Hepatocyte (in vitro differentiated cells): Measurements from ENCODE around the gene LRRC32. TPM values are rescaled to one million over a fixed set of nuclear protein-coding genes. Genes with fewer than 3 reads are reported as not detected.

Experiments
- DNase-seq: peaks from one replicate; pipeline ENCODE4 v3.0.0-alpha.2; 2016; ENCODE audit warnings: low spot score
- H2AFZ ChIP-seq: fragments of 200-600 bp; sonication (generic); 2 replicates; pipeline ENCODE4 v1.6.0; 2016; ENCODE audit warnings: antibody characterized with exemption, mild to moderate bottlenecking
- H3K27ac ChIP-seq: fragments of 200-600 bp; sonication (generic); 2 replicates; pipeline ENCODE4 v1.5.1; 2016; ENCODE audit warnings: mild to moderate bottlenecking
- H3K27me3 ChIP-seq: fragments of 200-600 bp; sonication (generic); 2 replicates; pipeline ENCODE4 v1.6.1; 2016
- H3K36me3 ChIP-seq: fragments of 200-600 bp; sonication (generic); replicated peaks from 2 replicates; pipeline ENCODE4 v1.5.1; 2016; ENCODE audit warnings: low read depth; ENCODE audit not compliant: insufficient read depth
- H3K4me1 ChIP-seq: fragments of 200-600 bp; sonication (generic); 2 replicates; pipeline ENCODE4 v1.5.1; 2016; ENCODE audit warnings: mild to moderate bottlenecking, moderate library complexity; ENCODE audit not compliant: insufficient read depth
- H3K4me2 ChIP-seq: fragments of 200-600 bp; sonication (generic); 2 replicates; pipeline ENCODE4 v1.6.0; 2016
- H3K4me3 ChIP-seq: fragments of 200-600 bp; sonication (generic); 2 replicates; pipeline ENCODE4 v1.5.1; 2016; ENCODE audit warnings: mild to moderate bottlenecking
- H3K79me2 ChIP-seq: fragments of 200-600 bp; sonication (generic); 2 replicates; pipeline ENCODE4 v1.6.0; 2017; ENCODE audit warnings: mild to moderate bottlenecking
- H3K9me2 ChIP-seq: fragments of 200-600 bp; sonication (generic); replicated peaks from 2 replicates; pipeline ENCODE4 v1.6.0; 2017; ENCODE audit warnings: mild to moderate bottlenecking; ENCODE audit not compliant: insufficient read depth
- H3K9me3 ChIP-seq: fragments of 200-600 bp; sonication (generic); 2 replicates; pipeline ENCODE4 v1.5.1; 2016; ENCODE audit warnings: low read depth, mild to moderate bottlenecking
- H4K20me1 ChIP-seq: fragments of 200-600 bp; sonication (generic); 2 replicates; pipeline ENCODE4 v1.6.0; 2016; ENCODE audit warnings: mild to moderate bottlenecking; ENCODE audit not compliant: insufficient read depth, poor library complexity, severe bottlenecking
- CTCF ChIP-seq: fragments of 200-600 bp; sonication (generic); IDR thresholded peaks from 2 replicates; pipeline ENCODE4 v1.5.1; 2016; ENCODE audit warnings: antibody characterized with exemption, mild to moderate bottlenecking; ENCODE audit not compliant: poor library complexity
- EZH2 ChIP-seq: fragments of 200-600 bp; sonication (generic); IDR thresholded peaks from 2 replicates; pipeline ENCODE4 v1.6.1; 2016; ENCODE audit warnings: antibody characterized with exemption, mild to moderate bottlenecking, borderline replicate concordance
- EZH2phosphoT487 ChIP-seq: fragments of 200-600 bp; sonication (generic); IDR thresholded peaks from one replicate; pipeline ENCODE4 v1.6.1; 2018; ENCODE audit warnings: antibody characterized with exemption, mild to moderate bottlenecking, low read depth, moderate library complexity; ENCODE audit not compliant: unreplicated experiment, severe bottlenecking
- WGBS: methylation state at CpG from one replicate; pipeline ENCODE4 v1.1.6; 2016; ENCODE audit warnings: low lambda C conversion rate; ENCODE audit errors: missing lambda C conversion rate; 5-methylcytosine and 5-hydroxymethylcytosine counted together
- polyA plus RNA-seq: library from polyadenylated mRNA; unstranded; fragments of >200 nt; fragmentation: Nextera tagmentation; extraction: Ambion mirVana; gene quantifications from 2 replicates; pipeline ENCODE4 v1.2.1, GENCODE V29; 2016
- total RNA-seq: library from RNA; depleted of rRNA; stranded (reverse); fragments of >200 nt; gene quantifications from 2 replicates; pipeline ENCODE4 v1.2.3, GENCODE V29; 2014

LRRC32 gene
- total and polyA plus RNA-seq, 2 experiments from 2014 or later = 25.5 to 75.2 TPM

GRCh38 chr11:76665172-76665571 lies 5.4 kb downstream of the LRRC32 start:
- no peaks in the 10 kb centered on the region for H4K20me1 ChIP-seq
- peaks cover 4% of the 10 kb centered on the region for H3K27me3 ChIP-seq
- 93% methylated on average over 2 of the region's 2 CpGs for WGBS
- H3K36me3 ChIP-seq = no peaks in the 10 kb centered on the region
- H3K4me3 ChIP-seq = no peak overlapping the region
- no peaks in the 10 kb centered on the region for H3K9me2 ChIP-seq
- H3K4me1 ChIP-seq = no peaks in the 10 kb centered on the region
- TF ChIP-seq EZH2 (no peak), EZH2phosphoT487 (no peak), CTCF (no peak)
- no peak for DNase-seq
- no peak overlapping the region for H3K4me2 ChIP-seq
- no peak overlapping the region for H2AFZ ChIP-seq
- no peak overlapping the region for H3K27ac ChIP-seq
- peaks cover 26% of the 10 kb centered on the region for H3K79me2 ChIP-seq
- H3K9me3 ChIP-seq = no peaks in the 10 kb centered on the region

DNA sequence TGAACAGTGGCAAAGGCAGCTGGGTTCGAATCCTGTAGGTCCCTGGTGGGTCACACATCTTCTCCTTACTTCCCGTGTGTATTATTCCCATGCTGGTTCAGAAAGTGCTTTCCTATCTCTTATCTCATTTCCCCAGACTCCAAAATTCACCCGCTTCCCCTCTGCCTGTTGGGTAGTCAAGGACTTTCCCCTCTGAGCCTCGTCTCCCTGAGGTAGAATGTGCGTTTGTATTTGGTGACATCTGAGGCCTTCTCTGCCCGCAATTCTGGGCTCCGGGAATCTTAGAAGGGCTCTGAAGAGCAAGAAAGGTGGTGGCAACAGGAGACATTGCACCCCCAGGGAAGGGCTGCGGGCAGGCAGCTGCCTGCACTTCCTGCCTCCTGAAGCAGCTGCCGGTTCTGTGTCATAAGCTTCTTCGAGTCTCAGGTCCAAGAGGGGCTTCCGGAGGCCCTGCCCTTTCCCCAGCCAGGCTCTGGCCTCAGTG lies 5.9 kb downstream of the LRRC32 start:
- Histone ChIP-seq H3K9me2 (no peaks in the 10 kb centered on the region), H3K36me3 (no peaks in the 10 kb centered on the region), H3K9me3 (no peaks in the 10 kb centered on the region), H3K79me2 (peaks cover 25% of the 10 kb centered on the region), H3K27ac (no peak overlapping the region), H3K4me3 (no peak overlapping the region), H3K27me3 (peaks cover 3% of the 10 kb centered on the region), H2AFZ (no peak overlapping the region), H3K4me1 (no peaks in the 10 kb centered on the region), H4K20me1 (no peaks in the 10 kb centered on the region), H3K4me2 (no peak overlapping the region)
- WGBS = 81% methylated on average over 11 of the region's 11 CpGs
- no peak for DNase-seq
- no peak for TF ChIP-seq EZH2phosphoT487
- no peak for TF ChIP-seq EZH2

GRCh38 chr11:76663912-76664440 lies 6.6 kb downstream of the LRRC32 start:
- Histone ChIP-seq H3K4me2 (no peak overlapping the region), H3K27me3 (no peaks in the 10 kb centered on the region), H2AFZ (no peak overlapping the region), H3K79me2 (peaks cover 20% of the 10 kb centered on the region), H3K9me3 (no peaks in the 10 kb centered on the region), H3K36me3 (no peaks in the 10 kb centered on the region), H3K4me3 (no peak overlapping the region), H3K27ac (no peak overlapping the region), H3K9me2 (no peaks in the 10 kb centered on the region), H3K4me1 (no peaks in the 10 kb centered on the region), H4K20me1 (no peaks in the 10 kb centered on the region)
- no peak for DNase-seq
- 94% methylated on average over 7 of the region's 7 CpGs for WGBS
- no peak for TF ChIP-seq EZH2
- TF ChIP-seq EZH2phosphoT487 = no peak
- no peak for TF ChIP-seq CTCF

DNA sequence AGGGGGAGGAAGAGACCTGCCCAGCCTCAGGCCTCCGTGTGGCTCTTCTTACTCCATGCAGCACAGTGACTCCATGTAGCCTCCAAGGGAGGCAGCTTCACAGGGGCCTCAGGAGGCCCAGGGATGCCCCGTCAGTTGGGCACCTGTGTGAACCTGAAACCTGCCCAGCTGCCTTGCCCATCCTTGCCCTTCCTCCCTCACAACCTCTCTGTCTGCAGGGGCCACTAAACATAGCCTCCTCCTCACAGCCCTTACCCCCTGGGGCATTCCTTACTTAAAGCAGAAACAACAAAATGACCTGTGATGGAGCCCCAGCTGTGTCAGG lies 7.1 kb downstream of the LRRC32 start:
- no peak overlapping the region for H2AFZ ChIP-seq
- no peaks in the 10 kb centered on the region for H3K9me3 ChIP-seq
- TF ChIP-seq CTCF (no peak), EZH2phosphoT487 (no peak), EZH2 (no peak)
- WGBS = 71% methylated on average over 2 of the region's 2 CpGs
- H3K4me2 ChIP-seq = no peak overlapping the region
- no peaks in the 10 kb centered on the region for H3K36me3 ChIP-seq
- peaks cover 15% of the 10 kb centered on the region for H3K79me2 ChIP-seq
- no peak for DNase-seq
- H3K9me2 ChIP-seq = no peaks in the 10 kb centered on the region
- no peaks in the 10 kb centered on the region for H3K4me1 ChIP-seq
- H3K27ac ChIP-seq = no peak overlapping the region
- no peaks in the 10 kb centered on the region for H4K20me1 ChIP-seq
- no peak overlapping the region for H3K4me3 ChIP-seq
- H3K27me3 ChIP-seq = no peaks in the 10 kb centered on the region
